D721Med (cell line): Measurements from ENCODE around the gene LRMDA.

Source experiments
- DNase-seq: peaks from one replicate; pipeline ENCODE4 v3.0.0; 2011; ENCODE audit warnings: low spot score; ENCODE audit not compliant: insufficient read length
- FAIRE-seq: peaks from 2 replicates; lab custom pipeline; 2011; peaks lifted over from hg19 to GRCh38; lab: Jason Lieb, UNC
- TF ChIP-seq, protein P1 (sequence below): IDR thresholded peaks from 2 replicates; pipeline ENCODE4 v1.5.1; 2012; ENCODE audit warnings: mild to moderate bottlenecking, control low read depth; ENCODE audit not compliant: insufficient read depth; ENCODE audit errors: missing control alignments

The LRMDA gene

DNA sequence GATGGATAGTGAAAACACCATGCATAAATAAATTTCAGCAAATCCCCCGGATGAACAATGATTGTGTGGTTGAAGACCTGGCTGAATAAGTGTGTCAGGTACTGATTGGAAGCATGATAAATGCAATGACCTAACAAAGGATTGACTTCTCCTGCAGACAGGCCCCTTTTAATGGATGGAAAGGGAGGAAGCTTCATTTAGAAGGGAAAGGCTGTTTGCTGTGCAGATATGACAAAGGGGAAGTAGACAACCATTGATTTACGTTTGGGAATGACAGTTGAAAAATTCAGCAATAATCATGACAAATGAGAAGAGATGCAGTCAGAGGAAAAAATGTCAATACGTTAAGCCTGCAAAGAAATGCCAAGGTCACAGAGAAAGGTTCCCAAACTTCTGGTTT, 503.8 kb downstream of the LRMDA start:
- FAIRE-seq: no peak
- no peak for DNase-seq
- TF ChIP-seq, protein P1, sequence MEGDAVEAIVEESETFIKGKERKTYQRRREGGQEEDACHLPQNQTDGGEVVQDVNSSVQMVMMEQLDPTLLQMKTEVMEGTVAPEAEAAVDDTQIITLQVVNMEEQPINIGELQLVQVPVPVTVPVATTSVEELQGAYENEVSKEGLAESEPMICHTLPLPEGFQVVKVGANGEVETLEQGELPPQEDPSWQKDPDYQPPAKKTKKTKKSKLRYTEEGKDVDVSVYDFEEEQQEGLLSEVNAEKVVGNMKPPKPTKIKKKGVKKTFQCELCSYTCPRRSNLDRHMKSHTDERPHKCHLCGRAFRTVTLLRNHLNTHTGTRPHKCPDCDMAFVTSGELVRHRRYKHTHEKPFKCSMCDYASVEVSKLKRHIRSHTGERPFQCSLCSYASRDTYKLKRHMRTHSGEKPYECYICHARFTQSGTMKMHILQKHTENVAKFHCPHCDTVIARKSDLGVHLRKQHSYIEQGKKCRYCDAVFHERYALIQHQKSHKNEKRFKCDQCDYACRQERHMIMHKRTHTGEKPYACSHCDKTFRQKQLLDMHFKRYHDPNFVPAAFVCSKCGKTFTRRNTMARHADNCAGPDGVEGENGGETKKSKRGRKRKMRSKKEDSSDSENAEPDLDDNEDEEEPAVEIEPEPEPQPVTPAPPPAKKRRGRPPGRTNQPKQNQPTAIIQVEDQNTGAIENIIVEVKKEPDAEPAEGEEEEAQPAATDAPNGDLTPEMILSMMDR: no peak

DNA sequence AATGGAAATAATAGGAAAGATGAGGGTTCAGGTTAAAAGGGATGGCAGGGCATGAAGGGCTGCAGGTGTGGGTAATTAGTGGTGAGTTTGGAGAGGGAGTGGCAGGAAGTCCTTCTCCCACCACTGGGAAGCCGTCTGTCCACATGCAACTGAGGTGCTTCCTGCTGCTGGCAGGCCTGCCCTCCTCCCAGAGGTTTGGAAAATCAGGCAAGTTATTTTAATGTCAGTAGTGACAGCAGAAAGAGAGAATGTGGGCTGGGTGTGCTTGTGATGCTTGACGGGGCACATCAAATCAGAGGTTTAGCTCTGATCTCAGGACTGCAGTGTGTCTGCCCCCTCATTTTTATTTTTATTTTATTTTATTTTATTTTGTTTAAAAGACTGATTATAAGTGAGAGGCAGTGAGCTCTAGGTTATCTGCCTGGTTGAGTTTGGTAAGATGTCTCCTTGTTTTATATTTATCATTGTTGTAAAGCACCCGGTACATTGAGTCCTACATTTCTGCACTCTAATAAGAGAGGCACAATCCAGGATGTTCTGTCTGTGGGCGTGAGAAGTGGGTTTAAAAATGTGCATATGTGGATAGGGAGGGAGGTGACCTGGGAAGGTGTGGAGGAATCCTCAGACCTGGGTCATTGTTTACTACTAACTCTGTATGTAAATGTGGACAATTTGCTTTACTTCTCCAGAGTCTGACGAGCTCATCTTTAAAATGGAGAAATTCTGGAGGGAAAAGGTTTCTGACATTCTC, 504.4 kb downstream of the LRMDA start:
- DNase-seq (no peak), FAIRE-seq (no peak)
- TF ChIP-seq, protein P1: no peak

DNA sequence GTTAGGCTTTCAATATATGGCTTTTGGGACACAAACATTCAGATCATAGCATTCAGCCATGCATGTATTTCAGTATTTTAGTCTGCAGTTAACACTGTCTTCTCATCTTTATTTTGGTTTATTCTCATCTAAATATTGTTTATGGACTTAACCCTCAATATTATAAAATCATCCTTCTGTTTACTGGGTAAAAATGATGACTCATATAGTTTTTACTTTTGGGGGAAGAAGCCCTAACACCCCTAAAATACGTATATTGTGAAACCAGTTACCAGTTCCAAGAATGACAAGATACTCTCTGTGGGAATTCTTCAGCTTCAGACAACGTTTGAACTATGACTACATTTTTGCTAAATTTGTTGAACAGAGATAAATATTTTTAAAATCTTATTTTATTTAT, 505.4 kb downstream of the LRMDA start:
- FAIRE-seq (no peak), DNase-seq (no peak)
- TF ChIP-seq, protein P1: no peak

DNA sequence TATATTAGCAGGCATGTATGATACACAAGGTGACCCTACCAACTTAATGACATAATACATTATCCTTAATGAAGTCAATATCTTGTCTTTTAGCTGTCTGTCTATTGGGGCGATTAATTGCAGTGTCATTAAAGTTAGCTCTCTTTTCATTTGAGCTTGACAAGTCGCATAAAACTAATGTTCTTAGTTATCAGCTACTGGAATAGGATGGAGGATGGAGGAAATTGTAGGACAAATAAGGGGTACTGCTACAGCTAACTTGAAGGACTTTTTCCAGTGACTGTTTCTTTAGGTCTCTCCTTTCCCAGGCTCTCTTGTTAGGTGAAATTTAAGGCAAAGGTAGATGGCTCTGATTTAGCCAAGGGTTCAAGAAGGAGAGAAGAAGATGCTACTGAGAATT, 506.4 kb downstream of the LRMDA start:
- no peak for DNase-seq
- TF ChIP-seq, protein P1: no peak
- FAIRE-seq: no peak

DNA sequence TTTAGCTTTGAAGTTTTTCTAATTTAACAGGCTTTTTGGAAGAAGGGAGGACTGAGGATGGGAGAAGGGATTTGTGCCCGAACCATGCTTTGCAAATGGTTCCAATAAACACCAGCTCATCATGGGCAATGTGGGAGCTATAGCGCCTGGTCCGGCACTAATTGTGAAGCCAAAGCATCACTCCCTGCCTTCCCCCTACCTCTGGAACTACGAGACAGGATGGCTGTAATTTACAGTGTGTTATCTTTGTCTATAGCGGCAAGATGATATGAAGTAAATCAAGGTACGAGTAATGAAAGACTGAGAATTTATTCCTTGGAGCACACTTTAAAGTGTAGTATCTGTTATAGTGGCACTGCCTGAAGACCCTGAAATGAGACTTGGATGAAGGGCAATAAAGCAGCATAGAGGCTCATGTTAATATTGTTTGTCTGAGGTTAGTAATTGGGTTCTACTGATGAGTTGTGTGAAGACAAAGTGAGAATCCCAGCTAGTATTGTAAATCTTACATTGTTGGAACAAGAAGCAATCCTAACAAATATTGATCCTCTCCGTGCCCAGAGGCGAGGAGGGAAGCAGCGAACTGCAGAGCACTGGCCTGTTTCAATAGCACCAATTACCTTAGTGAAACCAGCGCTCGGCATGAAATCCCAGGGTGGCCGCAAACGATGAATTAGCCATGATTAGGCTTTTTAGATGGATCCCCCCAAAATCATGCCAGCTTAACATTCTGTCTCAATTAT, 507.1 kb downstream of the LRMDA start:
- FAIRE-seq (no peak), DNase-seq (no peak)
- TF ChIP-seq, protein P1: no peak

DNA sequence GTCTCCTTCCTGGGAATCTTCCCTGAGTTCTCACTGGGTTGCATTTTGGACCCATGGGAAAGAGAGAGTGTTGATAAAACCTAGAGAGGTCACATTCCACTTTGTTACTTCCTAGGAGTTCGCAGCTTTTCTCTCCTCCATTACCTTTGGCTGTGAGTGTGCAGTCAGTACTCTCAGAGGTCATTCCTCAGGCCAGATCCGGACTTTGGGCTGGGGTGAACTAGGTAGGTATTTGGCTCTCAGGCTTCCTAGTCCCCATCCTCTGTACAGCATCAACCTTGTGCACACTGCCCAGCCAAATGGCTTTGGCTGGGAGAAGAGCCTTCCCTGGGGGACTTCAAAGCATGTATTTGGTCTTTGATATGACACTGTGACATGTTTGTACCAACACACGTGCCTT, 508.1 kb downstream of the LRMDA start:
- FAIRE-seq (no peak), DNase-seq (no peak)
- TF ChIP-seq, protein P1: no peak

DNA sequence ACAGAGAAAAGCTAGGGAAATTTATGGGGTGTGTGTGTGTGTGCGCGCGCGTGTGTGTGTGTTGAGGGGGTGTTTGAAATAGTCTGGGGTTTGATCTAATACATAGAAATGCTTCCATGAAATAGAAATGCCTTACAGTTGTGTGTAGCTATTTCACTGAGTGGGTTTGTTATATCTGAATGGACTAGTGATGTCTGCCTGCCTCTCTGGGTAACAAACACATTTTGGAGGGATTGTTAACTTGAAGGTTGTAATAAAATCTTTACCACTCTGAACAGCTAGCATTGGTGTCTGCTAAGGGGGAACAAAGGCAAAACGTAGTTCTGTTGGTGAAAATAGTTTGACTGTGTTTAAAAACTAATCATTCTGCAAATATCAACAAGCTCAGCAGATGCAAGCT, 509.3 kb downstream of the LRMDA start:
- TF ChIP-seq, protein P1: no peak
- FAIRE-seq (no peak), DNase-seq (no peak)
